Measurements from ENCODE around the gene ELK3.

Gene ELK3

GRCh38 chr12:96248136-96248931 lies 54.2 kb downstream of the ELK3 start:
- TF ChIP-seq CTCF (IDR thresholded peaks at IDR 0.05; ENCODE audit: borderline replicate concordance, control extremely low read depth, extremely low read depth, insufficient read depth, missing control alignments) = no peak
- no peak for DNase-seq (ENCODE audit: low spot score)
- in situ Hi-C loops (cut with MboI; ENCODE audit: low sequenced_read_pairs, unreplicated experiment) = no loop called here

- in situ Hi-C loops (cut with MboI; ENCODE audit: low sequenced_read_pairs, unreplicated experiment) = no loop called here
- DNase-seq (ENCODE audit: low spot score) = no peak
- no peak for TF ChIP-seq CTCF (IDR thresholded peaks at IDR 0.05; ENCODE audit: borderline replicate concordance, control extremely low read depth, extremely low read depth, insufficient read depth, missing control alignments)
These were observed 55.3 kb downstream of the ELK3 start for GRCh38 chr12:96249196-96250118.

- TF ChIP-seq CTCF (IDR thresholded peaks at IDR 0.05; ENCODE audit: borderline replicate concordance, control extremely low read depth, extremely low read depth, insufficient read depth, missing control alignments) = no peak
- no peak for DNase-seq (ENCODE audit: low spot score)
- in situ Hi-C loops (cut with MboI; ENCODE audit: low sequenced_read_pairs, unreplicated experiment) = no loop called here
These were observed 56.0 kb downstream of the ELK3 start for GRCh38 chr12:96250119-96250685.

- no peak for TF ChIP-seq CTCF (IDR thresholded peaks at IDR 0.05; ENCODE audit: borderline replicate concordance, control extremely low read depth, extremely low read depth, insufficient read depth, missing control alignments)
- no peak for DNase-seq (ENCODE audit: low spot score)
- in situ Hi-C loops (cut with MboI; ENCODE audit: low sequenced_read_pairs, unreplicated experiment) = no loop called here
These were observed 60.9 kb downstream of the ELK3 start for GRCh38 chr12:96255077-96255476.

GRCh38 chr12:96256672-96257361 lies 62.6 kb downstream of the ELK3 start:
- TF ChIP-seq CTCF (IDR thresholded peaks at IDR 0.05; ENCODE audit: borderline replicate concordance, control extremely low read depth, extremely low read depth, insufficient read depth, missing control alignments) = no peak
- no peak for DNase-seq (ENCODE audit: low spot score)
- in situ Hi-C loops (cut with MboI; ENCODE audit: low sequenced_read_pairs, unreplicated experiment) = no loop called here

GRCh38 chr12:96257550-96258103 lies 63.5 kb downstream of the ELK3 start:
- in situ Hi-C loops (cut with MboI; ENCODE audit: low sequenced_read_pairs, unreplicated experiment) = no loop called here
- no peak for DNase-seq (ENCODE audit: low spot score)
- no peak for TF ChIP-seq CTCF (IDR thresholded peaks at IDR 0.05; ENCODE audit: borderline replicate concordance, control extremely low read depth, extremely low read depth, insufficient read depth, missing control alignments)
